Lung (tissue), 12 donors: ENCODE data around the gene CDKL1. TPM values are rescaled to one million over a fixed set of nuclear protein-coding genes. Genes with fewer than 3 reads are reported as not detected.
A peak's percentile ranks its signal among the peaks of the same experiment; 100 is the strongest.
"Not testable (repeated sequence)": the region's sequence is repeated elsewhere in the genome, so short reads cannot be mapped to it uniquely, and the experiment has no call there.

ENCODE experiments used
- ATAC-seq: fragments of 200-7000 bp; cut with Tn5 transposase; one replicate; pipeline ENCODE4 v1.9.1; 2020; ENCODE audit warnings: moderate number of reproducible peaks; ENCODE audit not compliant: insufficient read depth, low FRiP score
- DNase-seq, 3 donors: peaks; one replicate each; pipeline ENCODE4 v3.0.0-alpha.2; 2013 to 2017
- H3K27ac ChIP-seq, 2 donors: one replicate each; pipeline ENCODE4 v1.5.1; 2013; ENCODE audit warnings: mild to moderate bottlenecking in 2 of 2, moderate library complexity in 2 of 2, control low read depth in 1 of 2, inconsistent platforms in 1 of 2, low read depth in 1 of 2, low read length in 1 of 2
- H3K27me3 ChIP-seq, 3 donors: one replicate each; pipeline ENCODE4 v1.5.1; 2013; ENCODE audit warnings: low read length in 2 of 3; ENCODE audit not compliant: control insufficient read depth in 3 of 3, insufficient read depth in 3 of 3
- H3K36me3 ChIP-seq, 4 donors: one replicate each; pipeline ENCODE4 v1.5.1; 2013; ENCODE audit warnings: low read length in 4 of 4, mild to moderate bottlenecking in 1 of 4, moderate library complexity in 1 of 4; ENCODE audit not compliant: control insufficient read depth in 4 of 4, insufficient read depth in 4 of 4
- H3K4me1 ChIP-seq, 5 donors: one replicate each; pipeline ENCODE4 v1.5.1; 2013; ENCODE audit warnings: low read length in 5 of 5, mild to moderate bottlenecking in 2 of 5, moderate library complexity in 1 of 5; ENCODE audit not compliant: control insufficient read depth in 5 of 5, insufficient read depth in 5 of 5
- H3K4me3 ChIP-seq: one replicate; pipeline ENCODE4 v1.5.1; 2013; ENCODE audit warnings: mild to moderate bottlenecking, control low read depth, moderate library complexity
- H3K9ac ChIP-seq, 2 donors: one replicate each; pipeline ENCODE4 v1.5.1; 2013; ENCODE audit warnings: low read length in 2 of 2, control low read depth in 1 of 2; ENCODE audit not compliant: insufficient read depth in 1 of 2
- H3K9me3 ChIP-seq, 4 donors: one replicate each; pipeline ENCODE4 v1.5.1; 2013; ENCODE audit warnings: low read length in 3 of 4, mild to moderate bottlenecking in 1 of 4, moderate library complexity in 1 of 4; ENCODE audit not compliant: control insufficient read depth in 4 of 4, insufficient read depth in 3 of 4
- WGBS, 2 donors: extraction: QIAGEN DNeasy Blood & Tissue Kit; methylation state at CpG; one replicate each; pipeline ENCODE4 v1.1.7; 2013; 5-methylcytosine and 5-hydroxymethylcytosine counted together
- polyA plus RNA-seq, 2 donors: library from polyadenylated mRNA; stranded (reverse); fragments of 200-250 nt; gene quantifications; one replicate each; pipeline ENCODE4 v1.2.1, GENCODE V29; 2013
- total RNA-seq, 2 donors: library from RNA; depleted of rRNA in 1 of 2; stranded (reverse); fragments of >200 nt in 1 of 2; gene quantifications; one replicate each; pipeline ENCODE4 v1.2.1, GENCODE V29; 2014 to 2021
- TF ChIP-seq, protein P1 (sequence below): IDR thresholded peaks from 2 replicates; pipeline ENCODE4 v1.5.1; 2012; ENCODE audit warnings: mild to moderate bottlenecking; ENCODE audit errors: control extremely low read depth, extremely low read depth
- donor health status: control.
- donor health status: control.
- donor health status: Bipolar disorder and iron deficiency.
- donor health status: healthy.
- donor health status: DM: yes; HTN: yes; CAD: no.

The CDKL1 gene
- total and polyA plus RNA-seq, 4 donors: 3.8 to 28.2 (median 16.3) TPM

DNA sequence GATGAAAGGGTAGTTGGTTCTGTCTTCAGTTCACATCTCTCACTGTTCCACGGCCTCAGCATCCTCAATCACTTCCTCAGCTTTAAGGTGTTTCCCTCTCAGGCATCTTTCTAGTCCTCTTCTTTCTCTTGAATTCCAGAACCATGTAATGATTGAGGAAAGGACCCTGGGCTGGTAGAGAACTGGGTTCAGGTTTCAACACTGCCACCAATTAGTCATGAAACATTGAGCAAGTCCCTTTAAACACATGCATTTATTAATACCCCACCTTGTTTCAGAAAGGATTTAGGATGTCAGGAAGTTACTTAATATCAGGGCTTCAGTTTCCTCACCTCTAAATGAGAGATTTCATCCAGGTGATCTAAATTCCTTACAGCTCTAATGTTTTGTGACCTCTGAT is 77.4 kb downstream of the CDKL1 start:
- H3K27ac ChIP-seq: no peak overlapping the region
- ATAC-seq (no peak), DNase-seq (no peak)
- no peaks in the 10 kb centered on the region for H3K27me3 ChIP-seq
- 58 to 68% methylated on average over 1 of the region's 1 CpG for WGBS, 2 donors
- no peak overlapping the region for H3K4me3 ChIP-seq
- H3K4me1 ChIP-seq: peaks cover 0 to 7% (median 2%) of the 10 kb centered on the region in 5 donors
- peaks cover 0 to 5% (median 1%) of the 10 kb centered on the region in 4 donors for H3K36me3 ChIP-seq
- TF ChIP-seq, protein P1, sequence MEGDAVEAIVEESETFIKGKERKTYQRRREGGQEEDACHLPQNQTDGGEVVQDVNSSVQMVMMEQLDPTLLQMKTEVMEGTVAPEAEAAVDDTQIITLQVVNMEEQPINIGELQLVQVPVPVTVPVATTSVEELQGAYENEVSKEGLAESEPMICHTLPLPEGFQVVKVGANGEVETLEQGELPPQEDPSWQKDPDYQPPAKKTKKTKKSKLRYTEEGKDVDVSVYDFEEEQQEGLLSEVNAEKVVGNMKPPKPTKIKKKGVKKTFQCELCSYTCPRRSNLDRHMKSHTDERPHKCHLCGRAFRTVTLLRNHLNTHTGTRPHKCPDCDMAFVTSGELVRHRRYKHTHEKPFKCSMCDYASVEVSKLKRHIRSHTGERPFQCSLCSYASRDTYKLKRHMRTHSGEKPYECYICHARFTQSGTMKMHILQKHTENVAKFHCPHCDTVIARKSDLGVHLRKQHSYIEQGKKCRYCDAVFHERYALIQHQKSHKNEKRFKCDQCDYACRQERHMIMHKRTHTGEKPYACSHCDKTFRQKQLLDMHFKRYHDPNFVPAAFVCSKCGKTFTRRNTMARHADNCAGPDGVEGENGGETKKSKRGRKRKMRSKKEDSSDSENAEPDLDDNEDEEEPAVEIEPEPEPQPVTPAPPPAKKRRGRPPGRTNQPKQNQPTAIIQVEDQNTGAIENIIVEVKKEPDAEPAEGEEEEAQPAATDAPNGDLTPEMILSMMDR: no peak
- no peaks in the 10 kb centered on the region for H3K9me3 ChIP-seq
- H3K9ac ChIP-seq: no peak overlapping the region

DNA sequence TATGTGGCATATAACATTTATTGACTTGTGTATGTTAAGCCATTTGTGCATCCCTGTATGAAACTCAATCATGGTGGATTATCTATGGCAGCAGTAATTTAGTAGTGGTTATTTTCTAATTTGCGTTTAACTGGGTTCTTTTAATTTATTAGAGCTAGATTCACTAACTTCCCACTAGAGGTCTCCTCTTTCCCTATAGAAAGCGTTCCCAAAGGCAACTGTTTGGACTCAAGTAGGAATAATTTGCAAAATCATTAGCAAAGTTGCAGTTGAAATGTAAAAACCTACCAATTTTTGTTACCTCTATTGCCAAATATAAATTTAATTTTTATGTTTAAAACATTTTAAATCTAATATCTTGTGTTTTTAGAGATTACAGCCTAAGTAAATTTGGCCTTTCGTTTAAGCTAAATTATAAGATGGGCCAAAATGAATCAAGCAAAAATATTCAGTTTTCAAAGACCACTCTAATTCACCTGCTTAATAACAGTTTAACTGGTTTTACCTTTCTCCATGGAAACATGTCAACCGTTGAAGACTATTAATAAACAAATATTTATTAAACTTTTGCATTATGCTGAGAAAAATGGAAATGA is 78.6 kb downstream of the CDKL1 start:
- peaks cover 2 to 10% (median 7%) of the 10 kb centered on the region in 5 donors for H3K4me1 ChIP-seq
- no peak overlapping the region for H3K4me3 ChIP-seq
- ATAC-seq (no peak), DNase-seq (peak in 2 of 3 donors; percentile 61 to 70)
- H3K27me3 ChIP-seq: no peaks in the 10 kb centered on the region
- 45 to 55% methylated on average over 4 of the region's 4 CpGs for WGBS, 2 donors
- H3K27ac ChIP-seq: no peak overlapping the region
- H3K9ac ChIP-seq: no peak overlapping the region
- TF ChIP-seq, protein P1: peak; percentile 39
- H3K36me3 ChIP-seq: peaks cover 0 to 8% (median 0%) of the 10 kb centered on the region in 4 donors
- no peaks in the 10 kb centered on the region for H3K9me3 ChIP-seq

DNA sequence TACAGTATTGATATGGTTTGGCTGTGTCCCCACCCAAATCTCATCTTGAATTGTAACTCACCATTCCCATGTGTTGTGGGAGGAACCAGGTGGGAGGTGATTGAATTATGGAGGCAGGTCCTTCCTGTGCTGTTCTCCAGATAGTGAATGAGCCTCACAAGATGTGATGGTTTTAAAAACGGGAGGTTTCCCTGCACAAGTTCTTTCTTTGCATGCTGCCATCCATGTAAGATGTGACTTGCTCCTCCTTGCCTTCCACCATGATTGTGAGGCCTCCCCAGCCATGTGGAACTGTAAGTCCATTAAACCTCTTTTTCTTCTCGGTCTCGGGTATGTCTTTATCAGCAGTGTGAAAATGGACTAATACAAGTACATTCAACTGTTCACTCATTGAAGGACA is 82.6 kb downstream of the CDKL1 start:
- H3K9me3 ChIP-seq, H3K4me3 ChIP-seq, ATAC-seq, H3K4me1 ChIP-seq, H3K36me3 ChIP-seq, DNase-seq, H3K9ac ChIP-seq, H3K27ac ChIP-seq, H3K27me3 ChIP-seq: not testable (repeated sequence)
- 93 to 96% methylated on average over 3 of the region's 3 CpGs for WGBS, 2 donors

DNA sequence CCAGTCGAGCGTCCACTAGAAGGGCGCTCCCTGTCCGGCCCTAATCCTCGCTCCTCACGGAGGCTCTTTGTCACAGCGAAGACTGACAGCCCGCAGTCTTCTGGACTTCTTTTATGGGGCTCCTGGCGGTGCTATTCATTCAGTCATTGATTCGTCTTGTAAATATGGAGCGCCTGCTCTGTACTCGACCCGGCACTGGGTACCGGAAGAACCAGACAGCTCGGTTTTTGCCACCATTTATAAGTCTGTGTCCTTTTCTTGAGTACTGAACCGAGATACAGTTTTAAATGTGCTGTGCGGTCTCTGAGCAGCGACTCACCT is 84.0 kb downstream of the CDKL1 start:
- peak; percentile 10 for ATAC-seq
- 2 to 3% methylated on average over 18 of the region's 18 CpGs for WGBS, 2 donors
- Histone ChIP-seq H3K36me3 (peaks cover 0 to 8% (median 0%) of the 10 kb centered on the region in 4 donors), H3K4me3 (peak overlapping the region; percentile 56), H3K9me3 (no peaks in the 10 kb centered on the region), H3K9ac (peak overlapping the region; percentile 59 to 68), H3K4me1 (peaks cover 0 to 9% (median 7%) of the 10 kb centered on the region in 5 donors), H3K27ac (peak overlapping the region; percentile 89 to 97), H3K27me3 (no peaks in the 10 kb centered on the region)
- DNase-seq: no peak
- TF ChIP-seq, protein P1: no peak
